ENCODE measurements around the gene KRT86.
"Not testable (repeated sequence)": the region's sequence is repeated elsewhere in the genome, so short reads cannot be mapped to it uniquely, and the experiment has no call there.

Gene KRT86

DNA sequence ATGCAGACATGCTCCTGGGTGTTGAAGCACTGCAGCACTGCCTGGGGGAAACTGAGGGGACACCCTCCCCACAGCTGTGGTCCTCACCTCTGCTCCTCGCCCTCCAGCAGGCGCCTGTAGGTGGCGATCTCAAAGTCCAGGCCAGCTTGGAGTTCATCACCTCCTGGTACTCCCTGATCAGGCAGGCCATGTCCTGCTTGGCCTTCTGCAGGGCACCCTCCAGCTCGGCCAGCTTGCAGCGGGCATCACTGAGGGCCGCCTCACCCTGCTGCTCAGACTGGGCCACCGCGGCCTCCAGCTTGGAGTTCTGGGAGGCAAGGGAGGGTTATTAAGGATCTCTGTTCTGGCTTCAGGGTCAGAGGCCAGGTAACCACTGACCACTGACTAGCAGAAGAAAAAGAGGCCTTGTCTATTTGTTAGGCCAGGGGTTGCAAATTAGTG lies 22.2 kb upstream of the KRT86 start:
- DNase-seq: not testable (repeated sequence)

DNA sequence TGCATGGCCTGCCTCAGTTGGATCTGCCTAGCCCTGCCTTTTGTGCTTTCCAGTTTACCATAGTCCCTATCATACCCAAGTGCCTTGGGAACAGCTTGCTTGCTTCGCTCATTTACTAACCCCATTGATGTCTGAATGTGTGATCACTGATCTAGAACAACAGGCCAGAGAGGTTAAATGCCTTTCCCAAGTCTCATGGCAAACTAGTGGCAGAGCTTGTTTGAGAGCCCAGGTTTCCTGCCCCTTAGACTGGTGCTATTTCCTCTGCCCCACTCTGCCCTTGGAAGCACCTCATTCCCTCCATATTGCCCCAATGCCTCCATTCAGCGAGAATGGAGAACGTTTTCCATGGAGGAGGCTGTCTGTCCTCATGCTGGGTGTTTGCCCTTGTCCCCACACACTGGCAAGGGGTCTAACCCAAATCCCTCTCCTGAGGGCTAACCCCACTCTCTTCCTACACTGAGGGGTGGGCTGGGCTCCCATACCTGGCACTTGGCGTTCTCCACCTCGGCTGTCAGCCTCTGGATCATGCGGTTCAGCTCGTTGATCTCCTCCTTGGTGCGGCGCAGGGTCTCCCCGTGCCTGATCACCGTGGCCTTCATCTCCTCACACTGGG lies 21.6 kb upstream of the KRT86 start:
- DNase-seq: no peak

DNA sequence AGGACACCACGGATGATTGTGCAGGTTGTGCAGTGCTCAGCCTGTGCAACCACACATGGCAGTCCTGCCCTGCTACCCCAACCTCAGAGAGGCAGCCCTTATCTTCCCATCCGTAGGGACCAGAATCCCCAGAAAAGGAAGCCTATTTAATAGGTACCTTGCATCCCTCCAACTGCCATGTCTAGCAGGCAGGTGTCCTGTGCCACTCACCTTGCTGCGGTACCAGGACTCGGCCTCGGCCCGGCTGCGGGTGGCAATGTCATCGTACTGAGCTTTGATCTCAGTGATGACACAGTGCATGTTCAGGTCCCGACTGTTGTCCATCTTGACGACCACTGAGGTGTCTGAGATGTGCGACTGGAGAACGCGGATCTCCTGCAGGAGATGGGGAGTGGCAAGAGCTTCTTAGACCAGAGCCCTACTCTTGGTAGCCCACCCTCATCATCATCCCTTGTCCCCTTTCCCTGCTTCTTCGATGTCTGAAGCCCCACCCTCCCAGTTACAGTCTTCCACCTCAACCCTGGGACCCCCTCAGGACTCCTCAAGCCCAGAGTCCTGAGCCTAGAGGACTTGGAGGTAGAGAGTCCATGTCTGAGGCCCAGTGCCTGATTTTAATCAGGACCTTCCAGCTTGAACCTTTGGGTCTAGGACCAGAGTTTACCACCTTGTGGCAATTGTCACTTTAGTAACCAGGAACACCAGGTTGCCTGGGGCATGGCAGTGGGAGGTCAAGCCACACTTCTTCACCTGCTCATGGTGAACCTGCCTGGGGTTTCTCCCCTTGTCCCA lies 20.9 kb upstream of the KRT86 start:
- no peak for DNase-seq

DNA sequence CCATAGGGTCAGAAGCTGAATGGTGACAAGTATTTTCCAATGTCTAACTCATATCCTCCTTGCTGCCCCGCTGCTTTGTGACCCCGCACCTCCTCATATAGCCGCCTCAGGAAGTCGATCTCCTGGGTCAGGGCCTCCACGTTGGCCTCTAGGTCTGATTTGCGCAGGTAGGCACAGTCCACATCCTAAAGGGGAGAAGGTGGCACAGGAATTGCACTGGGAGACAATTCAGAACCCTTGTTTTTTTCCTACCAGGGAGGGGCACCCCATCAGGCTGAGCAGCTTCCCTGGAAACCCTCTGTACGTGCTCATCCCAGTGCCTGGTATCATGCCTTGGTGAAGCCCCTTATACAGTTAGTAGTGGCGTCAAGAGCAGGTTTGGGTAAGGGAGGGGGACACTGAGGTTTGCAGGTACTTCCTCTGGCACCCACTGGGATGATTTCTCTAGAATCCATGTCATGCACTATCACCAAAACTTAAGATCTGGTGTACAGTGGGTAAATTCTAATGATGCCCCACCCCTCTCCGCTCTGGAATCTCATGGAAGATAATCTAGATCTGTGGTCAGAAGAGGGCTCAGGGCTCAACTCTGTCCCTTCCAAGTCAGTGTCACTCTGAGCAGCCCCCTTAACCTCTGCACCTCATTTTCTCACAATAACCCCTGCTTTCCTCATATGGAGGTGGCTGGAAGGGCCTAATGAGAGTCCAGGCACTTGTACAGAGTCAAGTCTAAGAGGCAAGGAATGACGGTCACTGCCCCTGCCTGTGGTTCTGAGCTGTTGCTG lies 20.1 kb upstream of the KRT86 start:
- no peak for DNase-seq

DNA sequence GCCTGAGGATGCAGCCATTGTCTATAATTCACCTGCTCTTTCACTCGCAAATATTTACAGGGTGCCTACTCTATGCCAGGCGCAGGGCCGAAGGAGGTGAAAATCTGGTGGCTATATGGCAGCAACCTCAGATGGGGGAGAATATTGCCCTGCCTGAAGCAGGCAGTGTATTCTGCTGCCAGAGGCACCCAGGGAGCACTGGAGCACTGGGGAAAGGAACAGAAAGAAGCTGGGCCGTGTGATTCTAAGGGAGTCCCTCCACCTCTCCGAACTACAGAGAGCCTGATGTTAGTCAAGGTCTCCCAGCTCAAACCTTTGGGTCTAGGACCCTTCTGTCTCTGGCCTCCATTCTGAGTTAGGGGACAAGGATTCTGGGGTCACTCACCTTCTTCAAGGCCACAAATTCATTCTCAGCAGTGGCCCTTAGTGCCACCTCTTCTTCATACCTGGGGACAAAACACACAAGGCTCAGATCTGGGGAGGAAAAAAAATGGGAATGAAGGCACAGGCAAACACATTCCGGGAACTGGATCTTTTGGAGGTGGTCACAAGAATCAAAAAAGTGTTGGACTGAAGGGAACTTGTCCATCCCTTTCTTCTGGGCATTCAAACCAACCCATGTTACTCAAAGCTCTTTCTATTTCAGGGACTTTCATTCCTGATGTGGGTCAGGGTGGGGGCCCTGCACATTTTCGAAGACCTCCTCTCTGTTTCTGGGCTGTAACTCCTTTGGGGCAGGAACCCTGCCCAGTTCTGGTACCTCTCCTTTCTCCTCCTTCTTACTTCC lies 19.3 kb upstream of the KRT86 start:
- DNase-seq: no peak

DNA sequence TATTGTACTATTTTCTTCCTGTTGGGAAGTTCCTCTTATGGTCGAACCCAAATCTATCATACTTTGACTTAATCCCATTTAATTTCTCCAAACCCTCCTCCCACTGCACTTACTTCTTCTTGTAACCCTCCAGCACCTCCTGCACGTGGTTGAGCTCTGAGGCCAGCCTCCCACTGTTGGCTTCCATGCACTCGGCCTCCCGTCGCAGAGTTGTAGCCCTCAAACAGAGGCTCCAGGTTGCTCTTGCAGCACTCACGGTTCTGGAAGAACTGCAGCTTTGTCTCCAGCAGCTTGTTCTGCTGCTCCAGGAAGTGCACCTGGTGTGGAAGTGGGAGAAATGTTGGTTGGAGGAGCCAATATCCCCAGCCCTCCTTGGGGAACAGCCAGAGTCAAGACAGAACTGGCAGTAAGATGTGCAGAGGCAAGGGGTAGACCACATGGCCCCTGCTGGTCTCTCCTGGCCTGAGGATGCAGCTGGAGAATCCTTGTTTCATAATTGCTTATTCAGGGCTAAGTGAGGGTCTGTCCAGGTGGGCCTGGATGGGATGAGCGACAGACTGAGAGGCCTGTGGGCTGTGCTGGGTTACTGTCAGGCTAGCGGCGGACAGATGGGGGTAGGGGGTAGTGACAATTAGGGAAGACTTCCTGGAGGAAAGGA lies 18.4 kb upstream of the KRT86 start:
- no peak for DNase-seq

DNA sequence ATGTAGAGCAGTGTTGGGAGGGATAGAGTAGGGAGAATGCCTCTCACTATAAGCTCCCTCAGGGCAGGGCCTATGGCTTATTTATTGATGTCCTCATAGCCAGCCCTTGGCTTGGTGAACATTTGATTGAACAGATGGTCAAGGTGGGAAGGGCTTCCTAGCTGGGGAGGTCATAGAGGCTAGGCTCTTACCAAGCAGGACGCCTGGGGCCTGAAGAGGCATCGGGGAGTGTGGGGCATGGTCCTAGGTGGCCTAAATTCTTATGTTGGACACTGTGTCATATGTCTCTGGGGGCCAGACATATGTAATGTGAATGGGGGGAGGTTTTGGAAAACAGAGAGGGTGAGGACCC lies 17.9 kb upstream of the KRT86 start:
- DNase-seq: no peak

DNA sequence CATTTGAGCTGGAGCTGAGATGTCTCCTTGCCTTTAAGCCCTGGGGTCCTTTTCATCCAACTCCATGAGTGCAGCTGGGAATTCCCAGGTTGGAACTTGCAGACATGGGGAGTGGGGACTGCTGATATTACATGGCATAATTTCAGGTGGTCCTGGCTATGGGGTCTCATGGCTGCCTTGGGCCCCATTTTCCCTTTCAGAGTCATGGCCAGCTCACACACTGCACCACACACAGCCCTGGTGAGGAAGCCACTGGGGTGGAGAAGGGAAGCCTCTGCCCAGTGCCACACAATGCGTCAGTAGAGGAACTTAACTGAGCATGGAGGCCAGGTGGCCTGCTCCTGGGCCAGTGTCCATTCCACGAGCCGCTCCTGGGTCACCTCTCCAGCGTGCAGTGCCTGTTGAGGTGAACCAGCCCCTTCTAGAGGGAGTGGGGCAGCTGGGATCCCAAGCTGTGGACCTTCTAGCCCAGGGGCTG lies 17.3 kb upstream of the KRT86 start:
- DNase-seq: no peak

DNA sequence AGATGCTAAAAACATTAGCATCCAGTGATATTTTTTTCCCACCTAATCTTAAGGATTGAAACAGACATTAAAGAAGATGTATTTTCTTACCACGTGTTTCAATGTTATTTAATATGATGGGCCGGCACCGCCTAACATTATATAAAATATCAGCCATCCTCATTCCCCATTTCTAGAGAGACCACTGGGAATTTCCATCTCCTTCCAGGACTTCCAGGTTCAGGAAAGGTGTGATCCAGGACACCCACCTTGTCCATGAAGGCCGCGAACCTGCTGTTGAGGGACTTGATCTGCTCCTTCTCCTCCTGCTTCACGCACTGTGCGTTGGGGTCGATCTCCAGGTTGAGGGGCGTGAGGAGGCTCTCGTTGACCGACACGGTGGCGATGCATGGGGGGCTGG lies 16.5 kb upstream of the KRT86 start:
- DNase-seq: not testable (repeated sequence)

DNA sequence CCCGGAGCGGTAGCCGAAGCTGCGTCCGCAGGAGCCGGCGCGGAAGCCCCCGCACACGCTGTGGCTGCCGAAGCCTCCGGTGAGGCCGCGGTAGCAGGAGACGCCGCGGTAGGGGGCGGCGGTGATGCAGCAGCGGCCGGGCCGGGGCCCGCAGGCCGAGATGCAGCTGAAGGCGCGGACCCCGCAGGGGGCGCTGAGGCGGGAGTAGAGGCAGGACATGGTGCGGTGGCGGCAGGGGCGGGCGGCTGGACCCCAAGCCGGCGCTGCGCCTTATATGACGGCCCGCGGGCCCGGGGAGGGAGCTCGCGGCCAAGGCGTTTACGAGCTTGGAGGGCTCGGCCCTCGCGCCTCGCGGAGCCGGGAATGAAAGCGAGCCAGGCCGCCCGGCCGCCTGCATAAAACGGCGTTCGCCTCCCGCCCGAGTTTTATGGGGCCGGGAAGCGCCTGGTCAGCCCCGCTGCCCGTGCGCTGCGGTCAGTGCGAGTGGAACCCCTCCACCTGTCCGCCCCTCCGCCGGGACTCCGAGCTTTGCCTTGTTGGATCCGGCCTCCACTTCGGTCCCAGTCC lies 16.0 kb upstream of the KRT86 start:
- no peak for DNase-seq

DNA sequence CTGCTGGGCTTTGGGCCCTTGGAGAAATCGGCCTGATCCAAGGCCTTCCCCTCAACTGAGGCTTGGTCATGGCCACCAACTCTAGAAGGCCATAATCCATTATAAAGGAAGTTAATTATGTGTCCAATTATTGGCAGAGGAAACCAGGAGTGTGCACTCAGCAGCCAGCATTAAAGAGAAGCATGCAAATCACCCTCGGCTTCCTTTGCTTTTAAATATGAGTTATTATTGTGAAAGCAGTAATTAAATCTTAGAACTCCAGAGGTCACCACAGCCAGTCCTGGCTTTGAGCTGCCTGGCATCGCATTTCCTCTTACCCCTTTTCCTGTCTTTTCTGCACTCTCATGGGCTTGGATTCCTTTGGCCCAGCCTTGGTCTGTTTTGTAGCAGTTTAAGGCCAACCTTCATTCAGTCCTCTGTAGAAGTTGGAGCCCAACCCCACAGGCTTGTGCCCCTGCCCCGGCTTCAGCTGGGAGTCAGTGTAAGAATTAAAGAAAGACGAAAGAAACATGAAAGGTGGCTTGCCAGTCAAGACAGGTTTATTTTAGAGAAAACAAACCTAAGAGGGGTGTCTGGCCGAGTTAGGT lies 14.7 kb upstream of the KRT86 start:
- DNase-seq: no peak

DNA sequence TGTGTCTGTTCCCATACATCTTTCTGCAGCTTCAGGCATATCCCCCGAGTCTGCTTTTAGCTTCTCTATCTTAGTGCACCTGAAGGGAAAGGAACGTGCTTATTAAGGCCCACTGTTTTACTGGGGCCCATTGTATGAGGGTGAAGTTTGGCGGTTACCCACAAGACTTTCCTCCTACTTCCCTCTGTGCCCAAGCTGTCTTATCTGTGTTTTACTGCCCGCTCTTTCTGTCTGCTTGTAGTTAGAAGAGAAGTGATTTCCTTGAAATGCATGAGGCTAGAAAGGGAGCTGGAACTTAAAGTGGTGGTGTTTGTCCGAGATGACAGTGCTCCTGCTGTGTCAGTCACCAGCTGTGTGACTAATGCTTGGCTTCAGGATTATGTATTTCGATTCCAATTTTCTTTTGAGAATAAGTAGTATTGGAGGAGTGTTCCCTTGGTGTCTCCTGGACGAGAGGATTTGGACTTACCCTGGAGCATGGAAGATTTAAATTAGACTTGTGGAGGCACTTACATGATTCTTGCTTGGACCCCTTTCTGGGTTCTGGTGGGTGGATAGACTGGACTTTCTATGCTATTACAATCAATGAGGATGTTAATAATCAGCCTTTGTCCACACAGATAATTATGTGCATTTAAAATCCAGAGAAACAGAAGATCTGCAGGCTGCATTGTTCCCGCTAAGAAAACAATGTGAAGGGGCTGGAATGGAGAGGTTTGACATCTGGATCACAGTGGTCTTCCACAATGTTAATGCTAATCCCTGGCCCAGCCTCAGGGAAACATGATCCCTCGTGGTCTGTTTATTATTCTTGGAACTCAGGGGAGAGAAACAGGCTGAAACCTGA lies 13.9 kb upstream of the KRT86 start:
- DNase-seq: no peak

DNA sequence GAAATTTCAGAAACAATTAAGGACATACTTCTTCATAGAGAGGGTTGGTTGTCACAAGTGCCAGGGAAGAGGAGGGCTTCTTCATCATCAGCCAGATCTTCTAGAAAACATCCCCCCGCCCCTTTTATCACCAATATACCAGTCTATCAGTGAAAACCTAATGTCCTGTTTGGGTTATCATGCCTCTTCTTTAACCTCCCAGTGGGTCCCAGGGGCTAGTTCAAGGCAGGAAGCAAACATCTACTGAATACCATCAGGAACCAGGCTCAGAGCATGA lies 13.3 kb upstream of the KRT86 start:
- DNase-seq: no peak

DNA sequence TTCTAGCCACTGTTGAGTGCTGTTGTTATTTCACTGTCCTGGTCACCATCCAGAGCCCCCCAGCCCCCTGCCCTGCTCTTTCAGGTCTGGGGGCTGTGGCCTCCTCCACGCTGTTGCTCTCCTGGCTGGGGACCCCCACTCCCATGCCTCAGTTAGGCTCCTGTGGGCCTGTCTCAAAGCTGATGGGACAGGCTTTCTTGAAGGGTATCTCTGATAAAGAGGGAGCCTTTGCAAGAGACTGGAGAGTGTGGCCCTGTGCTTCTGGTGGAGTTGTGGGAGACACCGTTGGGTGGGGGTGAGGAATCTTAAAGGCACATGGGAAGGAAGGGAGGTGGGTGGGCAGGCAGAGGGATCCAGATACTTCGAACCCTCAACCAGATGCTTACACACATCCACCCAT lies 12.2 kb upstream of the KRT86 start:
- no peak for DNase-seq

DNA sequence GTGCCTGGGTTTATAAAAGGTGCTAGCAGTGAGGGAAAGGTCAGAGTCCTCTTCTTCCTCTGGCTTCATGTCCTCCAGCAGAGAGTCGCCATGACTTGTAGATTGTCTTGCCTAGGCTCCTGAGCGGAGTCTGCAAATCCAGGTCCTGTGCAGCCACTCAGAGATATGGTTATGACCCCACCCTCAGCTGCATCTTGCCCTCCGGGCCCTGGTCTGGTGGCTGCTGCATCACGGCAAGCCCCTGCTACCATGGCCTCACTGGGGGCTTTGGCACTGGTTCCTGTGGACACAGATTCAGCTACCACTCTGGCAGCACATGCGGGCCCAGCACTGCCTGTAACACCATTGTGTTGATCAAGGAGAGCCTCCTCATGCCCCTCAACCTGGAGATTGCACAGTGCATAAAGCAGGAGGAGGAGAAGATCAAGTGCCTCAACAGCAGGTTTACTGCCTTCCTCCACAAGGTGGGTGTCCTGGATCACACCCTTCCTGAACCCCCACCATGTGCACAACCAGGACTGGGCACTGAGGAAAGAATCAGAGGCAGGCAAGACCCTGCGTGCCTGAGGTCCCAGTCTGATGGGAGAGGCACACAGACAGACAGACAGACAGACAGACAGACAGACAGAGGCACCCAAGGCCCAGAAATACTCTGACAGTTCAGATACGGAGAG lies 10.5 kb upstream of the KRT86 start:
- DNase-seq: no peak

DNA sequence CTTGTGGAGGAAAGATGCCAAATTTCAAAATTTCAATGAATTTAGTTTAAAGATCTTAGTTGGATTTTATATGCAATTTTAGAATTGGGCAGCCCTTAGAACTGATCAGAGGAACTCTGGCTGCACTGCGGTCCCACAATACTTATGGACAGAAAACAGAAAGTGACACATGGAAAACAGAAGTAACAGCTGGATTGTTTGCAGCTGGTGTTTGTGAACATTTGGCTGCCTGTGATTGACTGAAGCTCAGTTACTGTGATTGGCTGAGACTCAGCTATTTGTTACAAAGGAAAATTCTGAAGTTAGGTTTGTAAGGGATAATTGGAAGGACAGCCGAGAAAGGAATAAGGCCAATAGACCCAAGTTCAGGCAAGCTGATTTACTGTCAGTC lies 10.0 kb upstream of the KRT86 start:
- DNase-seq: no peak

DNA sequence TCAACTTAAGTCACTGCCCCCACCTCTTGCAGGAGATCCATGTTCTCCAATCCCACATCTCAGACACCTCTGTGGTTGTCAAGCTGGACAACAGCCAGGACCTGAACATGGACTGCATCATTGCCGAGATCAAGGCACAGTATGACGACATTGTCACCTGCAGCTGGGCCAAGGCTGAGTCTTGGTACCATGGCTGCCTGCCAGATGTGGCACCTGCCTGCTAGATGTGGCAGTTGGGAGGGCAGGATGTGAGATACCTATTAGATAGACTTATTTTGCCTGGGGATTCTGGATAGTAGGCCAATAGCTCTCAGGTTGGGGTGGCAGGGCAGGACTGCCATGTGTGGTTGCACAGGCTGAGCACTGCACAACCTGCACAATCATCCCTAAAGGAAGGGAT lies 7.9 kb upstream of the KRT86 start:
- peak; percentile 75 to 84 for DNase-seq

DNA sequence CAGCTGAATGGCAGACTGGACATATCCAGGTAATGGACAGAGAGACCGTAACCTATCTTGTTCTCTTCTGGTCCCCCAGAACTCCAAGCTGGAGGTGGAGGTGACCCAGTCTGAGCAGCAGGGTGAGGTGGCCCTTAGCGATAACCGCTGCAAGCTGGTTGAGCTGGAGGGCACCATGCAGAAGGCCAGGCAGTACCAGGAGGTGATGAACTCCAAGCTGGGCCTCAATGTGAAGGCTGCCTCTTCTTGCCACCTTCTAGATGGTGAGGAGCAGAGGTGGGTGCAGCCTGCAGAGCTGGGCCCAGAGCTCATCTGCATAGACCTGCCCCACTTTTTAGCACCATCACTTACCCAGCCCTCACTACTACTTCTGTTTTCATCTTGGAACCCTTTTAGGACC lies 7.2 kb upstream of the KRT86 start:
- DNase-seq: no peak

DNA sequence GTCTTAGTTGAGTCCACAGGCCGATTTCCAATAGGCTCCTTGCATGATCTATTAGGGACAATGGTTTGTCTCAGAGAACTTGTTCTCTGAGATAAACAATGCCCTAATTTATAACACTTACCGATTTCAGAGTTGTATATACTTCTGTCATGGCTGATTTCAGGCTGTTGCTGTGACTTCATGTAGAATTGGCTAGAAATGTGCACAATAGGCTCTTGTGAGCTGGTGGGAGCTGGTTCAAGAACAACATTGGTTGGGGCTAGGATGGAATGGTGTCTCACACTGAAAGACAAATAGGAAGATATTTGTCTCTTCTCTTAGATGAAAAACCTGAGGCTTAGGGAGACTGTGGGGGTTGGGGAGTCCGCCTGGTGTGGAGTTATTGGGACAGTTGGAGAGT lies 6.7 kb upstream of the KRT86 start:
- no peak for DNase-seq

DNA sequence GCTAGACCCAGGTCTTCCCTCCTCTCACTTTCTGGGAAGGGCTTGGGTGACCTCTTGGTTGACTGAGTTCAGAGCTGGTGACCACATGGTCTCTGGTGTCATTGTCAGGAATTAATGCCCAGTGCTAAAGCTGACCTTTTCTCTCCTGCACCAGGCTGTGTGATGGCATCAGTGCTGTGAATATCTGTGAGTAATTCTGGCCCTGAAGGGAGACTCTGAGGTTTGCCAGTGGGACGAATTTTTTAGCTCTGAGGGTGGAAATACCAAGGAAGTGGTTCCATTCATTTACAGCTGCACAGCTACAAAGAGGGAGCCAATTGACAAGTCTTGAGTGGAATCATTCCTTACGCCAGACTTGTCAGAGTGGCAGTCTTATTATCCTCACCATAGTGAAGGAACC lies 6.2 kb upstream of the KRT86 start:
- no peak for DNase-seq
